BLaER1 treated with 17β-estradiol and CSF1 and Interleukin-3, amounts not matched to agents 10 nM and 100 nM (cell line): ENCODE measurements around the gene BDH1.
"Not testable (repeated sequence)": the region's sequence is repeated elsewhere in the genome, so short reads cannot be mapped to it uniquely, and the experiment has no call there.

ENCODE experiments used
- H3K27ac ChIP-seq, 11 experiments: shearing (Covaris generic); formaldehyde crosslinking; 2 replicates each; pipeline ENCODE4 v1.8.1; 2022
- H3K27me3 ChIP-seq, 11 experiments: shearing (Covaris generic); formaldehyde crosslinking; 2 replicates each; pipeline ENCODE4 v1.8.1; 2022
- H3K36me3 ChIP-seq, 11 experiments: shearing (Covaris generic); formaldehyde crosslinking; 2 replicates each; pipeline ENCODE4 v1.8.1; 2022
- H3K4me1 ChIP-seq, 10 experiments: shearing (Covaris generic); formaldehyde crosslinking; 2 replicates each; pipeline ENCODE4 v1.8.1; 2022
- H3K4me2 ChIP-seq, 11 experiments: shearing (Covaris generic); formaldehyde crosslinking; 2 replicates each; pipeline ENCODE4 v1.8.1; 2022
- H3K4me3 ChIP-seq, 10 experiments: shearing (Covaris generic); formaldehyde crosslinking; 2 replicates each; pipeline ENCODE4 v1.8.1; 2022
- H3K9ac ChIP-seq, 11 experiments: shearing (Covaris generic); formaldehyde crosslinking; 2 replicates each; pipeline ENCODE4 v1.8.1; 2022
- H3K9me3 ChIP-seq, 11 experiments: shearing (Covaris generic); formaldehyde crosslinking; replicated peaks in 1 of 11; 2 replicates each; pipeline ENCODE4 v1.8.1; 2022
- H4K20me1 ChIP-seq, 11 experiments: shearing (Covaris generic); formaldehyde crosslinking; 2 replicates each; pipeline ENCODE4 v1.8.1; 2022
- Cebpa-rat ChIP-seq, 11 experiments: shearing (Covaris generic); IDR thresholded peaks; 2 replicates each; pipeline ENCODE4 v1.8.1; 2022

Gene BDH1

GRCh38 chr3:197555281-197556261, at the start of gene BDH1:
TSS of gene BDH1 (minus strand) at chr3:197555968. CDS start at chr3:197546443, 9,525 bp downstream.
- TF ChIP-seq Cebpa-rat (IDR thresholded peaks at IDR 0.05): no peak
- H3K4me1 ChIP-seq: peaks cover 18 to 40% (median 28%) of the 10 kb centered on the region in 10 experiments
- peaks cover 0 to 21% (median 13%) of the 10 kb centered on the region in 11 experiments; a peak in 18 of 22 replicates for H3K36me3 ChIP-seq
- peak within 1 kb of the TSS; percentile 79 to 94 (median 85) for H3K9ac ChIP-seq
- H3K4me2 ChIP-seq: peak within 1 kb of the TSS; percentile 76 to 96 (median 85)
- H3K27ac ChIP-seq: peak within 1 kb of the TSS; percentile 49 to 95 (median 84); a peak in 21 of 22 replicates
- peak within 1 kb of the TSS; percentile 69 to 90 (median 80) for H3K4me3 ChIP-seq
- peaks cover 0 to 18% (median 3%) of the 10 kb centered on the region in 11 experiments; a peak in 7 of 22 replicates for H4K20me1 ChIP-seq
- no peaks in the 10 kb centered on the region for H3K27me3 ChIP-seq
- peaks cover 0 to 9% (median 0%) of the 10 kb centered on the region in 11 experiments; a peak in 5 of 22 replicates for H3K9me3 ChIP-seq

GRCh38 chr3:197603317-197603933, 47.7 kb upstream of the BDH1 start:
- H3K9ac ChIP-seq: no peak overlapping the region
- no peak overlapping the region for H3K4me2 ChIP-seq
- peaks cover 0 to 29% (median 3%) of the 10 kb centered on the region in 11 experiments; a peak in 5 of 22 replicates for H4K20me1 ChIP-seq
- H3K36me3 ChIP-seq: peaks cover 41 to 57% (median 48%) of the 10 kb centered on the region in 11 experiments
- no peaks in the 10 kb centered on the region for H3K27me3 ChIP-seq
- TF ChIP-seq Cebpa-rat (IDR thresholded peaks at IDR 0.05): no peak
- peaks cover 0 to 21% (median 15%) of the 10 kb centered on the region in 11 experiments; a peak in 19 of 22 replicates for H3K9me3 ChIP-seq
- H3K4me1 ChIP-seq: peaks cover 16 to 30% (median 25%) of the 10 kb centered on the region in 10 experiments; a peak in 19 of 20 replicates
- no peak overlapping the region for H3K27ac ChIP-seq
- H3K4me3 ChIP-seq: no peak overlapping the region

GRCh38 chr3:197602351-197602750, 46.6 kb upstream of the BDH1 start:
- peaks cover 16 to 31% (median 25%) of the 10 kb centered on the region in 10 experiments; a peak in 19 of 20 replicates for H3K4me1 ChIP-seq
- peaks cover 0 to 29% (median 1%) of the 10 kb centered on the region in 11 experiments; a peak in 3 of 22 replicates for H4K20me1 ChIP-seq
- H3K27ac ChIP-seq, H3K4me3 ChIP-seq, H3K27me3 ChIP-seq, H3K4me2 ChIP-seq, H3K9ac ChIP-seq: not testable (repeated sequence)
- H3K36me3 ChIP-seq: peaks cover 30 to 46% (median 38%) of the 10 kb centered on the region in 11 experiments
- peaks cover 0 to 21% (median 15%) of the 10 kb centered on the region in 11 experiments; a peak in 19 of 22 replicates for H3K9me3 ChIP-seq

- Histone ChIP-seq H3K36me3 (peaks cover 22 to 38% (median 29%) of the 10 kb centered on the region in 11 experiments), H4K20me1 (peaks cover 0 to 21% (median 0%) of the 10 kb centered on the region in 11 experiments; a peak in 3 of 22 replicates), H3K4me1 (peaks cover 16 to 31% (median 25%) of the 10 kb centered on the region in 10 experiments; a peak in 19 of 20 replicates), H3K9me3 (peaks cover 0 to 21% (median 15%) of the 10 kb centered on the region in 11 experiments; a peak in 19 of 22 replicates)
- not testable (repeated sequence) for H3K9ac ChIP-seq, H3K4me2 ChIP-seq, H3K4me3 ChIP-seq, H3K27ac ChIP-seq, H3K27me3 ChIP-seq
Observed at GRCh38 chr3:197601566-197601840, 45.7 kb upstream of the BDH1 start.

- peak overlapping the region in 8 of 11 experiments; percentile 90 to 97 (median 93); a peak in 13 of 22 replicates for H3K4me2 ChIP-seq
- H3K9me3 ChIP-seq: peaks cover 0 to 21% (median 15%) of the 10 kb centered on the region in 11 experiments; a peak in 19 of 22 replicates
Observed at GRCh38 chr3:197600796-197601565, 45.2 kb upstream of the BDH1 start.

GRCh38 chr3:197599089-197599765, 43.5 kb upstream of the BDH1 start:
- Histone ChIP-seq H3K9ac (peak overlapping the region; percentile 26 to 73 (median 56); a peak in 21 of 22 replicates), H3K36me3 (peaks cover 10 to 16% (median 13%) of the 10 kb centered on the region in 11 experiments; a peak in 21 of 22 replicates), H3K27ac (peak overlapping the region in 7 of 11 experiments; percentile 15 to 66 (median 45); a peak in 15 of 22 replicates), H3K4me2 (peak overlapping the region; percentile 88 to 100 (median 92)), H3K4me1 (peaks cover 16 to 31% (median 25%) of the 10 kb centered on the region in 10 experiments; a peak in 19 of 20 replicates), H3K9me3 (peaks cover 0 to 18% (median 15%) of the 10 kb centered on the region in 11 experiments; a peak in 19 of 22 replicates), H3K27me3 (no peaks in the 10 kb centered on the region), H4K20me1 (peaks cover 0 to 19% (median 0%) of the 10 kb centered on the region in 11 experiments; a peak in 2 of 22 replicates), H3K4me3 (peak overlapping the region; percentile 47 to 66 (median 51))
- TF ChIP-seq Cebpa-rat (IDR thresholded peaks at IDR 0.05): no peak

More at GRCh38 chr3:197600796-197601565, 45.2 kb upstream of the BDH1 start:
- TF ChIP-seq Cebpa-rat (IDR thresholded peaks at IDR 0.05): no peak
- Histone ChIP-seq H4K20me1 (peaks cover 0 to 19% (median 0%) of the 10 kb centered on the region in 11 experiments; a peak in 2 of 22 replicates), H3K36me3 (peaks cover 16 to 32% (median 24%) of the 10 kb centered on the region in 11 experiments), H3K27ac (peak overlapping the region in 1 of 11 experiments; percentile 56; a peak in 1 of 22 replicates), H3K9ac (no peak overlapping the region), H3K4me1 (peaks cover 16 to 31% (median 25%) of the 10 kb centered on the region in 10 experiments; a peak in 19 of 20 replicates), H3K27me3 (no peaks in the 10 kb centered on the region), H3K4me3 (no peak overlapping the region)

GRCh38 chr3:197598404-197598980, 42.7 kb upstream of the BDH1 start:
- H3K4me1 ChIP-seq: peaks cover 16 to 31% (median 25%) of the 10 kb centered on the region in 10 experiments; a peak in 19 of 20 replicates
- H3K27me3 ChIP-seq: no peaks in the 10 kb centered on the region
- H3K36me3 ChIP-seq: peaks cover 3 to 9% (median 6%) of the 10 kb centered on the region in 11 experiments; a peak in 20 of 22 replicates
- H3K4me2 ChIP-seq: peak overlapping the region in 10 of 11 experiments; percentile 88 to 100 (median 92); a peak in 16 of 22 replicates
- H4K20me1 ChIP-seq: peaks cover 0 to 19% (median 0%) of the 10 kb centered on the region in 11 experiments; a peak in 2 of 22 replicates
- H3K9me3 ChIP-seq: peaks cover 0 to 11% (median 7%) of the 10 kb centered on the region in 11 experiments; a peak in 19 of 22 replicates
- no peak for TF ChIP-seq Cebpa-rat (IDR thresholded peaks at IDR 0.05)
- H3K27ac ChIP-seq: no peak overlapping the region
- H3K9ac ChIP-seq: peak overlapping the region in 1 of 11 experiments; percentile 73; a peak in 1 of 22 replicates
- H3K4me3 ChIP-seq: no peak overlapping the region
